Heart left ventricle (tissue), 13 donors: ENCODE results near the gene TPRX1.

Experiments
- CTCF ChIP-seq, 12 donors: fragments of 200-600 bp; sonication (generic) in 4 of 12; IDR thresholded peaks; one replicate each; pipeline versions ENCODE4 v1.5.0 to v1.8.0; 2018 to 2022; ENCODE audit warnings: antibody characterized with exemption in 12 of 12, mild to moderate bottlenecking in 5 of 12
- POLR2A ChIP-seq, 2 donors: fragments of 450-650 bp; IDR thresholded peaks; one replicate each; pipeline ENCODE4 v1.6.1; 2017; ENCODE audit warnings: antibody characterized with exemption in 2 of 2, mild to moderate bottlenecking in 2 of 2, moderate library complexity in 2 of 2
- donor health status: ischemic (EF 13 %, LVEDD 7.1; RV severe dilation, severe dysfunction).
- donor health status: DM: no; HTN: yes; CAD: no.
- donor health status: DM: no; HTN: no; CAD: no.
- donor health status: ischemic (EF 25% LVEDD 6.9; RV normal size, moderate dysfunction).
- donor health status: ischemic (EF 25% LVEDD 5.7; RV mildly dilated, moderate dysfunction).
- donor health status: ischemic (EF 35%, LVEDD 5.7; RV mildly dilated, moderate dysfunction).
- donor health status: nonischemic (EF 11% LVEDD 7.7; RV severe dilation, severe dysfunction).
- donor health status: DM: yes; HTN: yes; CAD: no.
- donor health status: PGD.
- donor health status: ischemic (EF 29% LVEDD 5.4; RV normal size, mild dysfunction).
- donor health status: nonischemic (EF 23%, LVEDD 6.1; RV moderate dilation, normal function).

GRCh38 chr19:47813304-47813994 lies 9.1 kb upstream of the TPRX1 start:
- TF ChIP-seq CTCF (IDR thresholded peaks at IDR 0.05) (peak; percentile 40 to 61 (median 54)), POLR2A (IDR thresholded peaks at IDR 0.05) (no peak)
